Stimulated activated CD8-positive, alpha-beta memory T cell treated with anti-CD3 and anti-CD28 coated beads, Interleukin-7, amount 100 ng/mL, for 24 hours (primary cell): ENCODE measurements around the gene SLC12A9.
"Not testable (repeated sequence)": the region's sequence is repeated elsewhere in the genome, so short reads cannot be mapped to it uniquely, and the experiment has no call there.

Experiments
- DNase-seq: peaks from one replicate; pipeline ENCODE4 v3.0.0-alpha.2; 2020; ENCODE audit warnings: low read depth

The SLC12A9 gene

GRCh38 chr7:100896732-100897608 lies 44.5 kb downstream of the SLC12A9 start:
- no peak for DNase-seq

DNA sequence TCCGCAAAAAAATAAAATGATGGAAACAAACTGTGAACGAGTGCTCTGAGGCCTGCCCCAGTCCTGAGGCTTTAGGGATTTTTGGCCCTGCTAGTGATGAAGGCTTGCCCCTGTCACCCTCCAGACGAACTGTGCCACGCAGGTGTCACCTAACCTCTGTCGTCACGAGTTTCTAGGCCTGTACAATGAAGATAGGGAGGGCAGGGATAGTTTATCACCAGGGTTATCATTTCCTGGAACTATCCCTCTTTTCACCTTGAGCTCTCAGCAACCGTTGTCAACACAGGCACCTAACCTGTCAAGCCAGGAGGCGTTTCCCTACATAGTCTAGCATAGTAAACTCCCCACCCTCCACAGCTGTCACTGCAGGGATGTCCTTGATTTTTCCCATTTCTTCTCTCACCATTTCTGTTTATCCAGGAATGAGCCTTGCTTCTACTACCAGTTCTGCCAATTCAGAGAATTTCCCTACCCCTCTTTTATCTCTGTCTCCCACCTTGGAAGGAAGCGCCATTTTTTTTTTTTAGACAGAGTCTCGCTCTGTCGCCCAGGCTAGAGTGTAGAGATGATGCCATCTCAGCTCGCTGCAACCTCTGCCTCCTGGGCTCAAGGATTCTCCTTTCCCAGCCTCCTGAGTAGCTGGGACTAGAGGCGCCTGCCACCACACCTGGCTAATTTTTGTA lies 45.4 kb downstream of the SLC12A9 start:
- no peak for DNase-seq

- no peak for DNase-seq
These were observed 46.9 kb downstream of the SLC12A9 start for GRCh38 chr7:100899432-100899831.

DNA sequence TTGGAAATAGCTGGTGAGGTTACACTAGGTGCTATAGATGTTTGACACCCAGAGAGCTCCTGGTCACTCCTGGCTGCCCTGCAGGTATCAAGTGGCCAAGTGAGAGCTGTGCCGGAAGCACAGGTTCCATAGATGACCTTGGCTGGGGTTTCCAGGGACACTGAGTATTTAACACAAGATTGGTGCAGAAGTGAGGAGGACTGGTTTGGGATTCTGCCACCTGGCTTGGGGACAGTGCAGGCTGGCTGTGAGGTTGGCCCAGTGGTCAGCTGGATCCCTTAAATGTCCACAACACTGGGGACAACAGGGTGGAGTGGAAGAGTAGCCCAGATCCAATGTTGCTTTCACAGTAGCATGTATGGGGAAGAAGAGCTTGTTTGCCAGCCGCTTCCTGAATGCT lies 48.5 kb downstream of the SLC12A9 start:
- no peak for DNase-seq

DNA sequence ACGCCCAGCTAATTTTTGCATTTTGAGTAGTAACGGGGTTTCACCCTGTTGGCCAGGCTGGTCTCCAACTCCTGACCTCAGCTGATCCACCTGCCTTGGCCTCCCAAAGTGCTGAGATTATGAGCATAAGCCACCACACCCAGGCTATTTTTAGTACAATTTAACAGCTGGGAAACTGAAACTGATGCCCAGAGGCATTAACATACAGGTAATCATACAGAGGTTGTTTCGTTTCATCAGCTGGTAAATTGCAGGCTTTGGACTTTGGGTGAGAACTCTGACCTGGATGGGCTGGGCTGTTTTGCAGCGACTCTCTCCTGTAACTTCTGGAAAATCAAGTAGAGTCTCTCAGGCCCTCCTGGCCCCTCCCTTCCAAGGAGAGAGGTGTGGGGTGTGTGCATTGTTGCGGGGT lies 49.4 kb downstream of the SLC12A9 start:
- no peak for DNase-seq

DNA sequence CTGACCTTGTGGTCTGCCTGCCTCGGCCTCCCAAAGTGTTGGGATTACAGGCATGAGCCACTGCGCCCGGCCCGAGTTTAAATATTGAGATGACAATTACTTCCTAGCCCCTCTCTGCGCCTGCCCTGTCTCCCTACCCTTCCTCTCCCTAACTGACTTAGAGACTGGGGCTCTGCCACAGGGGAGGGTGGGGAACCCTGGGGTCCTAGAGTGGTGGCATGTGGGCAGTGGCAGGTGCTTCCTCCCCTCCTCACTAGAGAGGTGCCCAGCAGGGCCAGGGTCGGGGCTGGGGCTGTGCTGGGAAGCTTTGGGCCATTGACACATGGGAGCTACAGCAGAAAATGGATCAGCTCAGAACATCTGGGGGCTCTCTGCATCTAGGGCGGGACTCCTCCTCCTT lies 50.1 kb downstream of the SLC12A9 start:
- DNase-seq, result no peak

DNA sequence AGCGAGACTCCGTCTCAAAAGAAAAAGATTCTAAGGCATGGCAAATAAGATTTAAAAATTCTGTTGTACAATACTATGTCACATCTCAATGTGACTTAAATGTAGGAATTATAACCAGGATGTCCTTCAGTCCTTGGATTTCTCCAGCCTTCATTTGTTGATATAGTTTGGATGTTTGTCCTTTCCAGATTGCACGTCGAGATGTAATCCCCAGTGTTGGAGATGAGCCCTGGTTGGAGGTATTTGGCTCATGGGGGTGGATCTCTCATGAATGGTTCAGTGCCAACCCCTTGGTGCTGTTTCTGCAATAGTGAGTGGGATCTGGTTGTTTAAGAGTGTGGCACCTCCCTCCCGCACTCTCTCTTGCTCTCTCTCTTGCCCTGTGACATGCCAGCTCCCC lies 56.0 kb downstream of the SLC12A9 start:
- no peak for DNase-seq

- DNase-seq, result not testable (repeated sequence)
These were observed 57.9 kb downstream of the SLC12A9 start for GRCh38 chr7:100910443-100910842.

DNA sequence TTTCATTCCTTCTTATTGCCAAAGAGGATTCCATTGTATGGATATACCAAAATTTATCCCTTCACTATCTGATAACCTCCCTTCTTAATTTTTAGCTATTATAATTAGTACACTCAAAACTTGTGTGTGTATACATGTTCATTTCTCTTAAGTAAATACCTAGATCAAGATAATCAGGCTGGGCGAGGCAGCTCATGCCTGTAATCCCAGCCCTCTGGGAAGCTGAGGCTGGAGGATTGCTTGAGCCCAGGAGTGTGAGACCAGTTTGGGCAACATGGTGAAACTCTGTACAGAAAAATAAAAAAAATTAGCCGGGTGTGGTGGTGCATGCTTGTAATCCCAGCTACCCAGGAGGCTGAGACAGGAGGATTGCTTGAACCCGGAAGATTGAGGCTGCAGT lies 59.0 kb downstream of the SLC12A9 start:
- DNase-seq, result no peak

- DNase-seq, result no peak
These were observed 61.8 kb downstream of the SLC12A9 start for GRCh38 chr7:100914208-100914878.

DNA sequence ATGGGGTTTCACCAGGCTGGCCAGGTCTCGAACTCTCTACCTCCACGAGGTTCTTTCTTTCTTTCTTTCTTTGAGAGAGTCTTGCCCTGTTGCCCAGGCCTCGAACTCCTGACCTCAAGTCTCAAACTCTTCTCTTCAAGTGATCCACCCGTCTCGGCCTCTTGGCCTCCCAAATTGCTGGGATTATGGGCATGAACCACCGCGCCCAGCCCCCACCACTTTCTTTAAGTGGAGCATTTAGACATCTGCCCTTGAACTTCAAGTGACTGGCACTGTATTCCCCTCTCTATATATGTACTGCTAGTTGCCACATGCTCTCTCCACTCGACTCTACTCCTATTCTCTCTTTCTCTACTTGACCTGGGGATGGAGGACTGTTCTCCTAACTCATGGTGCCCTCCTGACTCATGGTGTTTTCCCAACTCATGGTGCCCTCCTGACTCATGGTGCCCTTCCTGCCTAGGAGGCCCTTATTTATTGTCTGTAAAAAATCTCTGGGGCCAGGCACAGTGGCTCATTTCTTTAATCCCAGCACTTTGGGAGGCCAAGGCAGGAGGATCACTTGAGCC lies 62.5 kb downstream of the SLC12A9 start:
- DNase-seq, result no peak
